H1 (cell line): ENCODE results near the gene ZNF320. TPM values are rescaled to one million over a fixed set of nuclear protein-coding genes. Genes with fewer than 3 reads are reported as not detected.

Experiments
- CTCF ChIA-PET: fragments of 300-600 bp; sonication (Branson Sonifier 250); formaldehyde crosslinking; loops from one replicate; lab custom pipeline; 2021; ENCODE audit not compliant: partially characterized antibody; lab: Charles Lee
- POLR2A ChIA-PET: fragments of 300-600 bp; sonication (Branson Sonifier 250); formaldehyde crosslinking; loops from one replicate; lab custom pipeline; 2021; ENCODE audit warnings: inconsistent platforms; ENCODE audit not compliant: partially characterized antibody; lab: Charles Lee
- DNase-seq, 2 experiments: peaks; one replicate each; pipeline versions ENCODE4 v3.0.0 to v3.0.0-alpha.2; 2010 to 2022; ENCODE audit warnings: low spot score in 2 of 2, low read depth in 1 of 2, mixed read lengths in 1 of 2
- FAIRE-seq: peaks from 2 replicates; lab custom pipeline; 2011; peaks lifted over from hg19 to GRCh38; lab: Jason Lieb, UNC
- H2AFZ ChIP-seq: 2 replicates; pipeline ENCODE4 v1.8.1; 2012; ENCODE audit warnings: low read length, inconsistent platforms
- H2AK5ac ChIP-seq: 2 replicates; pipeline ENCODE4 v1.6.1; 2013; ENCODE audit warnings: low read depth, low read length
- H2BK120ac ChIP-seq: replicated peaks from 2 replicates; pipeline ENCODE3; 2013; ENCODE audit warnings: low read depth, low read length, inconsistent platforms
- H2BK12ac ChIP-seq: 2 replicates; pipeline ENCODE4 v1.6.1; 2013; ENCODE audit warnings: low read depth, low read length
- H2BK15ac ChIP-seq: 2 replicates; pipeline ENCODE4 v1.6.1; 2013; ENCODE audit warnings: low read length
- H2BK20ac ChIP-seq: 2 replicates; pipeline ENCODE4 v1.6.1; 2013; ENCODE audit warnings: low read length
- H2BK5ac ChIP-seq: 2 replicates; pipeline ENCODE4 v1.6.1; 2013; ENCODE audit warnings: low read depth, low read length
- H3K14ac ChIP-seq: 2 replicates; pipeline ENCODE4 v1.6.1; 2013; ENCODE audit warnings: inconsistent platforms; ENCODE audit not compliant: insufficient read length
- H3K18ac ChIP-seq: 2 replicates; pipeline ENCODE4 v1.6.1; 2013; ENCODE audit warnings: low read length; ENCODE audit errors: extremely low read depth
- H3K23ac ChIP-seq: 2 replicates; pipeline ENCODE4 v1.6.1; 2013; ENCODE audit warnings: inconsistent platforms; ENCODE audit not compliant: insufficient read length
- H3K23me2 ChIP-seq: 2 replicates; pipeline ENCODE4 v1.6.1; 2013; ENCODE audit warnings: low read depth, low read length
- H3K27ac ChIP-seq: 2 replicates; pipeline ENCODE4 v1.6.1; 2011; ENCODE audit warnings: low read depth, low read length, inconsistent platforms
- H3K27me3 ChIP-seq, 4 experiments: replicated peaks in 1 of 4; 1 replicate in 1 of 4; 2 replicates in 3 of 4; pipeline versions ENCODE4 v1.6.1 to v1.8.1; 2011 to 2013; ENCODE audit warnings: low read length in 3 of 4, mild to moderate bottlenecking in 3 of 4, inconsistent platforms in 2 of 4, mixed read lengths in 2 of 4, moderate library complexity in 1 of 4; ENCODE audit not compliant: control insufficient read depth in 3 of 4, insufficient read depth in 3 of 4; ENCODE audit errors: extremely low read depth in 1 of 4
- H3K36me3 ChIP-seq, 4 experiments: 2 replicates each; pipeline versions ENCODE4 v1.6.1 to v1.8.1; 2011 to 2013; ENCODE audit warnings: mild to moderate bottlenecking in 4 of 4, low read length in 3 of 4, moderate library complexity in 2 of 4, control low read depth in 1 of 4, inconsistent platforms in 1 of 4; ENCODE audit not compliant: insufficient read depth in 4 of 4, control insufficient read depth in 2 of 4
- H3K4ac ChIP-seq: replicated peaks from 2 replicates; pipeline ENCODE3; 2013; ENCODE audit warnings: low read length, low read depth, mixed read lengths, inconsistent platforms; ENCODE audit not compliant: insufficient read length
- H3K4me1 ChIP-seq, 4 experiments: replicated peaks in 1 of 4; 1 replicate in 1 of 4; 2 replicates in 3 of 4; pipeline versions ENCODE4 v1.6.1 to v1.8.1; 2011 to 2013; ENCODE audit warnings: low read length in 3 of 4, inconsistent platforms in 2 of 4, mixed read lengths in 1 of 4; ENCODE audit not compliant: insufficient read depth in 4 of 4, control insufficient read depth in 3 of 4
- H3K4me2 ChIP-seq, 2 experiments: 2 replicates each; pipeline versions ENCODE4 v1.6.1 to v1.8.1; 2011 to 2013; ENCODE audit warnings: low read depth in 2 of 2, low read length in 2 of 2, control low read depth in 1 of 2, inconsistent platforms in 1 of 2, mild to moderate bottlenecking in 1 of 2; ENCODE audit not compliant: insufficient read depth in 1 of 2
- H3K4me3 ChIP-seq, 4 experiments: fragments of 200-600, 300-600 bp in 1 of 4; sonication (generic), shearing (Covaris generic), sonication (Bioruptor Twin) in 1 of 4; 2 replicates each; pipeline versions ENCODE4 v1.5.1 to v1.8.1; 2011 to 2016; ENCODE audit warnings: low read length in 4 of 4, low read depth in 3 of 4, control low read depth in 2 of 4, inconsistent platforms in 2 of 4, mild to moderate bottlenecking in 2 of 4, mixed read lengths in 1 of 4, moderate library complexity in 1 of 4; ENCODE audit not compliant: insufficient read depth in 2 of 4; ENCODE audit errors: extremely low read depth in 1 of 4
- H3K56ac ChIP-seq: replicated peaks from 2 replicates; pipeline ENCODE3; 2013; ENCODE audit warnings: low read depth, mild to moderate bottlenecking, mixed read lengths, low read length, inconsistent platforms; ENCODE audit not compliant: insufficient read length
- H3K79me1 ChIP-seq: 2 replicates; pipeline ENCODE4 v1.6.1; 2013; ENCODE audit warnings: low read depth, low read length, control low read depth
- H3K79me2 ChIP-seq, 2 experiments: 2 replicates each; pipeline versions ENCODE4 v1.6.1 to v1.8.1; 2012 to 2013; ENCODE audit warnings: low read length in 2 of 2, mild to moderate bottlenecking in 2 of 2, inconsistent platforms in 1 of 2; ENCODE audit not compliant: insufficient read depth in 2 of 2, control insufficient read depth in 1 of 2
- H3K9ac ChIP-seq, 4 experiments: replicated peaks in 1 of 4; 1 replicate in 1 of 4; 2 replicates in 3 of 4; pipeline versions ENCODE4 v1.6.1 to v1.8.1; 2011 to 2013; ENCODE audit warnings: low read depth in 3 of 4, low read length in 3 of 4, control low read depth in 2 of 4, mild to moderate bottlenecking in 2 of 4, moderate library complexity in 2 of 4, inconsistent platforms in 1 of 4; ENCODE audit errors: extremely low read depth in 1 of 4
- H3K9me3 ChIP-seq, 2 experiments: 2 replicates each; pipeline versions ENCODE4 v1.6.1 to v1.8.1; 2012 to 2013; ENCODE audit warnings: mild to moderate bottlenecking in 2 of 2, moderate library complexity in 2 of 2, control low read depth in 1 of 2, inconsistent platforms in 1 of 2, low read depth in 1 of 2, low read length in 1 of 2, mixed read lengths in 1 of 2; ENCODE audit not compliant: insufficient read depth in 2 of 2
- H4K20me1 ChIP-seq, 2 experiments: replicated peaks in 1 of 2; 2 replicates each; pipeline versions ENCODE3 to v1.8.1; 2011 to 2013; ENCODE audit warnings: inconsistent platforms in 2 of 2, low read length in 2 of 2, mild to moderate bottlenecking in 1 of 2; ENCODE audit not compliant: insufficient read depth in 2 of 2, control insufficient read depth in 1 of 2
- H4K5ac ChIP-seq: 2 replicates; pipeline ENCODE4 v1.6.1; 2013; ENCODE audit warnings: low read length, low read depth, mixed read lengths, inconsistent platforms; ENCODE audit not compliant: insufficient read length
- H4K8ac ChIP-seq: 2 replicates; pipeline ENCODE4 v1.8.0; 2013; ENCODE audit warnings: mild to moderate bottlenecking, moderate library complexity, low read length, inconsistent platforms; ENCODE audit not compliant: insufficient read depth; ENCODE audit errors: extremely low read depth
- H4K91ac ChIP-seq: replicated peaks from 2 replicates; pipeline ENCODE3; 2013; ENCODE audit warnings: low read length, mixed read lengths, inconsistent platforms; ENCODE audit not compliant: insufficient read length
- ASH2L ChIP-seq: fragments of 200-600, 300-600 bp; sonication (generic); IDR thresholded peaks from one replicate; pipeline ENCODE4 v1.7.1; 2017; ENCODE audit warnings: low read length
- CEBPB ChIP-seq: IDR thresholded peaks from 2 replicates; pipeline ENCODE4 v1.6.1; 2012; ENCODE audit warnings: low read depth, low read length
- CHD1 ChIP-seq: IDR thresholded peaks from 2 replicates; pipeline ENCODE4 v1.6.1; 2012; ENCODE audit warnings: low read depth, low read length, improper control_type of control experiment
- CHD2 ChIP-seq: IDR thresholded peaks from 2 replicates; pipeline ENCODE4 v1.6.1; 2012; ENCODE audit warnings: low read length, improper control_type of control experiment
- CTBP2 ChIP-seq: IDR thresholded peaks from 2 replicates; pipeline ENCODE4 v1.7.0; 2011; ENCODE audit warnings: borderline replicate concordance, mild to moderate bottlenecking, moderate library complexity, mixed read lengths, low read length; ENCODE audit not compliant: insufficient read depth, insufficient read length
- KDM5A ChIP-seq: fragments of 200-600 bp; IDR thresholded peaks from 2 replicates; pipeline ENCODE4 v1.7.1; 2012; ENCODE audit warnings: mild to moderate bottlenecking, low read length, inconsistent platforms, mixed read lengths
- NRF1 ChIP-seq: IDR thresholded peaks from 2 replicates; pipeline ENCODE4 v1.6.1; 2011; ENCODE audit warnings: mild to moderate bottlenecking, low read depth, low read length, improper control_type of control experiment
- RAD21 ChIP-seq, 2 experiments: IDR thresholded peaks in 1 of 2; conservative IDR thresholded peaks in 1 of 2; 2 replicates each; pipeline ENCODE4 v1.6.1; 2011; ENCODE audit warnings: low read depth in 2 of 2, low read length in 2 of 2, improper control_type of control experiment in 1 of 2, inconsistent platforms in 1 of 2, mild to moderate bottlenecking in 1 of 2, moderate library complexity in 1 of 2
- RXRA ChIP-seq: IDR thresholded peaks from 2 replicates; pipeline ENCODE4 v1.6.1; 2011; ENCODE audit warnings: low read depth, mild to moderate bottlenecking, low read length, moderate library complexity; ENCODE audit not compliant: insufficient read depth
- SAP30 ChIP-seq: fragments of 300-600 bp; sonication (generic); IDR thresholded peaks from 2 replicates; pipeline ENCODE4 v1.7.1; 2012; ENCODE audit warnings: low read length, moderate library complexity, mild to moderate bottlenecking, inconsistent platforms; ENCODE audit not compliant: insufficient read depth, insufficient replicate concordance
- SUZ12 ChIP-seq: fragments of 200-600 bp; sonication (generic); IDR thresholded peaks from 2 replicates; pipeline ENCODE4 v1.6.1; 2012; ENCODE audit warnings: mild to moderate bottlenecking, inconsistent platforms, low read length, moderate library complexity, mixed read lengths
- TAF1 ChIP-seq: IDR thresholded peaks from 2 replicates; pipeline ENCODE4 v1.6.1; 2011; ENCODE audit warnings: mild to moderate bottlenecking, low read depth, low read length
- TCF12 ChIP-seq: IDR thresholded peaks from 2 replicates; pipeline ENCODE4 v1.6.1; 2011; ENCODE audit warnings: low read depth, mild to moderate bottlenecking, low read length
- TEAD4 ChIP-seq: IDR thresholded peaks from 2 replicates; pipeline ENCODE4 v1.6.1; 2012; ENCODE audit warnings: low read depth, low read length, inconsistent platforms, mixed read lengths
- whole genome bisulfite sequencing, 2 experiments: shearing (Covaris generic) in 1 of 2; methylation state at CpG; one replicate each; pipeline versions ENCODE4 v1.1.6 to v1.1.7; 2013 to 2015; ENCODE audit warnings: low lambda C conversion rate in 2 of 2, mixed read lengths in 2 of 2, inconsistent platforms in 1 of 2, low coverage in 1 of 2, missing lambda C conversion rate in 1 of 2; ENCODE audit not compliant: insufficient replicate concordance in 2 of 2, insufficient coverage in 1 of 2, insufficient read length in 1 of 2; ENCODE audit errors: extremely low coverage in 1 of 2, missing lambda C conversion rate in 1 of 2; 5-methylcytosine and 5-hydroxymethylcytosine counted together
- polyA plus RNA-seq, 7 experiments: library from polyadenylated mRNA; depleted of rRNA in 3 of 7; stranded (reverse) in 5 of 7; unstranded in 2 of 7; fragments of >200 nt in 5 of 7; fragments of 200-250 nt in 2 of 7; gene quantifications; 1 replicate in 5 of 7; 2 replicates in 1 of 7; 4 replicates in 1 of 7; pipeline versions ENCODE4 v1.2.1 to v1.2.3, GENCODE V29; 2011 to 2013; ENCODE audit warnings: missing spikeins in 2 of 7, mixed read lengths in 2 of 7
- total RNA-seq: library from RNA; stranded (reverse); fragmentation: NEBNext Ultra II Directional; extraction: Animal tissue kit (Norgen Biotek cat#: 25700); gene quantifications from 2 replicates; pipeline ENCODE4 v1.2.1, GENCODE V29; 2021
- TF ChIP-seq, protein P1 (sequence below): IDR thresholded peaks from 2 replicates; pipeline ENCODE4 v1.6.1; 2012; ENCODE audit warnings: inconsistent platforms

The ZNF320 gene
- total and polyA plus RNA-seq, 2 of the 8 experiments (the other 6 are each of a cell fraction or from before 2014, with no cell fraction given): 20.6 to 26.8 TPM

DNA sequence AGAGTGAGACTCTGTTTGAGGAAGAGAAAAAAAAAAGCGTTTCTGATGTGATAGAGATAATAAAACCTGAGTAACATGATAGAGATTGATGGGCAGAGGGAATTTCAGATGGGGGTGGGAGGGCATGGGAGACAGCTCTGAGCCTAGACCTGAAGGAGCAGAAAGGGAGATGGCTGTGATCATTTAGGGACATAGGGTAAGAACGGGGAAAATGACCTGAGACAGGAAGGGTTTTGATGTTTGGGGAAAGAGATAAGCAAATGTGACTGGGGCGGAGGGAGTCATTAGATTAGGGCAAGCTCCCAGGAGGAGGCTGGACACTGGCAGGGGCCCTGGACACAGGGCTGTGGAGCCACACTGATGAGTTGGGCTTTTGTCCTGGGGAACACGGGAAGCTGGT lies 6.1 kb downstream of the ZNF320 start:
- H3K9ac ChIP-seq: no peak overlapping the region
- H4K91ac ChIP-seq: no peak overlapping the region
- H3K4me2 ChIP-seq: no peak overlapping the region
- H3K23ac ChIP-seq: no peak overlapping the region
- H3K27me3 ChIP-seq: no peaks in the 10 kb centered on the region
- H4K8ac ChIP-seq: no peak overlapping the region
- H3K18ac ChIP-seq: no peak overlapping the region
- no peaks in the 10 kb centered on the region for H3K9me3 ChIP-seq
- no peak overlapping the region for H2BK15ac ChIP-seq
- no peak overlapping the region for H4K5ac ChIP-seq
- FAIRE-seq (no peak), DNase-seq (no peak)
- H3K79me2 ChIP-seq: peaks cover 3 to 32% of the 10 kb centered on the region in 2 experiments; a peak in 2 of 4 replicates
- no peak overlapping the region for H3K56ac ChIP-seq
- 69% methylated on average over 4 of the region's 4 CpGs; no CpG with 5 or more reads in 1 of the 2 experiments for WGBS, 2 experiments
- H2BK12ac ChIP-seq: no peak overlapping the region
- peaks cover 15 to 45% (median 28%) of the 10 kb centered on the region in 4 experiments for H3K36me3 ChIP-seq
- H2AFZ ChIP-seq: no peak overlapping the region
- no peak overlapping the region for H3K27ac ChIP-seq
- no peak overlapping the region for H3K4me3 ChIP-seq
- H2AK5ac ChIP-seq: no peak overlapping the region
- no peak overlapping the region for H2BK20ac ChIP-seq
- POLR2A ChIA-PET: no interaction called here
- H3K4me1 ChIP-seq: peaks cover 0 to 1% (median 0%) of the 10 kb centered on the region in 4 experiments; a peak in 1 of 7 replicates
- H2BK120ac ChIP-seq: no peak overlapping the region
- H4K20me1 ChIP-seq: peaks cover 0 to 2% of the 10 kb centered on the region in 2 experiments
- CTCF ChIA-PET: interaction anchor here (1.0 to 1.9 kb wide), 2 partner anchors 119 to 129 kb away, joined by 3 to 4 read pairs; no protein-coding TSS in a partner anchor
- no peak overlapping the region for H3K14ac ChIP-seq
- H3K79me1 ChIP-seq: peaks cover 6% of the 10 kb centered on the region
- no peak overlapping the region for H3K4ac ChIP-seq
- no peak overlapping the region for H2BK5ac ChIP-seq
- no peaks in the 10 kb centered on the region for H3K23me2 ChIP-seq
- TF ChIP-seq, protein P1, sequence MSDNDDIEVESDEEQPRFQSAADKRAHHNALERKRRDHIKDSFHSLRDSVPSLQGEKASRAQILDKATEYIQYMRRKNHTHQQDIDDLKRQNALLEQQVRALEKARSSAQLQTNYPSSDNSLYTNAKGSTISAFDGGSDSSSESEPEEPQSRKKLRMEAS: no peak
- no peak for TF ChIP-seq NRF1
- no peak for TF ChIP-seq SUZ12
- no peak for TF ChIP-seq CEBPB
- no peak for TF ChIP-seq TAF1
- no peak for TF ChIP-seq ASH2L
- TF ChIP-seq RXRA: no peak
- no peak for TF ChIP-seq TEAD4
- TF ChIP-seq TCF12: no peak
- TF ChIP-seq KDM5A: no peak
- TF ChIP-seq RAD21 (IDR thresholded peaks at IDR 0.05 in 1 of 2, conservative IDR thresholded peaks at IDR 0.05 in 1 of 2; ENCODE audit: low read depth in 2 of 2, low read length in 2 of 2): no peak
- no peak for TF ChIP-seq CTBP2
- no peak for TF ChIP-seq CHD2
- TF ChIP-seq SAP30: no peak
- no peak for TF ChIP-seq CHD1
